Epidermal melanocyte (primary cell): ENCODE data around the gene ARHGEF28.
A peak's percentile ranks its signal among the peaks of the same experiment; 100 is the strongest.

Source experiments
- DNase-seq: peaks from one replicate; pipeline ENCODE4 v3.0.0; 2011; ENCODE audit warnings: low spot score; ENCODE audit not compliant: insufficient read length

The ARHGEF28 gene

DNA sequence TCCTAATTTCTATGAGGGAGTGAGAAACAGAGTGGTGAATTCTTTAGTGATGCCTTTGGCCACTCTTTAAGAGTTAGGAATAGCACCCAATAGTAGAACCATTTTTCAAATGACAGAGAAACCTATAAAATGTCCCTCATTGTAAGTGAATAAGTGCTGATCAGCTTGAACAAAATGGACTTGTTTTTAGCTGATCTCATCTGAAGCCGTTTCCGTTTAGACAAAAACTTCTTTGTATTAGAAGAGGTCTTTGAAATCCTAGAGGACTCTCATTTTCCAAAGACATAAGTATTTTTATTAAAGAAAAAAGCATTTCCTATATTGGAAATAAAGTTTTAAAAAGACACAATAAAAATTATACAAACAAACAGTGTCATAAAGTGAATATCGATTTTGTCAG lies 273.9 kb downstream of the ARHGEF28 start:
- DNase-seq = no peak

GRCh38 chr5:73900566-73900965 lies 274.6 kb downstream of the ARHGEF28 start:
- no peak for DNase-seq

DNA sequence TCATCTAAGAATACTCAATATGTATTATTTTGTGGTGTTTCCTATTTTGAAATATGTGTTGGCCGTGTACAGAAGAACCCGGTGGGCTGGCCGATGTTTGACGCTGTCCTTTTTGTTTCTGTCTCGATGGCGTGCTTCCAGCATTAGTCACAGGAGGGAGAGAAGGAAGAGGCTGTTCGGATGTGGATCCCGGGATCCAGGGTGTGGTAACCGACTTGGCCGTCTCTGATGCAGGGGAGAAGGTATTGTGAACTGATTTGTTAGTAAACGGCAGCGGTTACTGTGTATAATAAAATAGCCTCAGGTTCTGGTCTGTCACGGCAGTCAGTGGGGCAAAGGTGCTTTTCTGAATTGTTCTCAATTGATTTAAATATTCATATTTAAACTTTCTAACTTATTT lies 275.0 kb downstream of the ARHGEF28 start:
- DNase-seq = no peak

DNA sequence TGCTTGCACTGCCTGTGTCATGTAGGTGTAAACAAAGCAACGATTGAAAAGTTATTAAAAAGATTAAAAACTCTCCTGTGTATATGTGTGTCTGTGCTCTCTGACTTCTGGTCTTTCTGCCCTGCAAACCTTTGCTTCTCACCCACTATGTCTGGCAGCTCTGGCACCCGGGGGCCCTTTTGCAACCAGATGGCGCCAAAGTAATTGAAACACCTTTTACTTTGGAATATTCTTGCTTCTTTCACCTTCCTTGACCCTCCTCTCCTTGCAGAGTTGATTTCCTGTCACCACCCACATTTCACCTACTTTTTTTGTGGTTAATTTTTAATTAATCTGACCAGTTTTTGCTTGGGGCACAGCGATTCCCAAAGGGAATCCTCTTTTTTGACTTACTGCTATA lies 275.5 kb downstream of the ARHGEF28 start:
- no peak for DNase-seq

GRCh38 chr5:73902327-73903051 lies 276.5 kb downstream of the ARHGEF28 start:
- peak; percentile 49 for DNase-seq

GRCh38 chr5:73903169-73903568 lies 277.2 kb downstream of the ARHGEF28 start:
- no peak for DNase-seq

DNA sequence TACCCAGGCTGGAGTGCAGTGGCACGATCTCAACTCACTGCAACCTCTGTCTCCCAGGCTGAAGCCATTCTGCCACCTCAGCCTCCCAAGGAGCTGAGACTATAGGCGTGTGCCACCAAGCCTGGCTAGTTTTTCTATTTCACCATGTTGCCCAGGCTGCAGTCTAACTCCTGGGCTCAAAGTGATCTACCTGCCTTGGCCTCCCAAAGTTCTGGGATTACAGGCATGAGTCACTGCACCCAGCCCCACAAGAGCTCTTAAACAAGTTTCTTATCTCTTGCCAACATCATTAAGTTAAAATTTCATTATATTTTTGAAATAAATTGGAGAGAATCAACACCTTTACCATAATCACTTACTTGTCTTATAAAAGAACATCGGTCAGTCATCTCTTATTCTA lies 280.3 kb downstream of the ARHGEF28 start:
- no peak for DNase-seq

DNA sequence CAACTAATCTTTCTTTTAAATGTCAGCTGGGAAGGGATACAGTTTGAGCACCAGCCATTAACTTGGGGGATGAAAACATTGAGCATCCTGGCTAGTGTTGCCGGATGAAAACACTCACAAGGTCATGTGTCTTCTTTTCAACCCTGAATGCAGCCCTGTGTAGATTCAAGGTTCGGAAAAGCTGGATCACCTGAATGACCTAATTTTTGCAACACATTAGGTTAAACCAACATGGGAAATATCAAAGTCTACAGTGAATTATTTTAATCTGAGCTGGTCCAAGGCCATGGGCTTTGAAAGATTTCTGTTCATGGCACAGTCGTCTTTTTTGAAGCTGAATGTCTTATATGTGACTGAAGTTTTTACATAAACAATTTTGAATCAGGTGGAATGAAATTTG lies 281.2 kb downstream of the ARHGEF28 start:
- DNase-seq = no peak

GRCh38 chr5:73908395-73908794 lies 282.4 kb downstream of the ARHGEF28 start:
- DNase-seq = no peak

DNA sequence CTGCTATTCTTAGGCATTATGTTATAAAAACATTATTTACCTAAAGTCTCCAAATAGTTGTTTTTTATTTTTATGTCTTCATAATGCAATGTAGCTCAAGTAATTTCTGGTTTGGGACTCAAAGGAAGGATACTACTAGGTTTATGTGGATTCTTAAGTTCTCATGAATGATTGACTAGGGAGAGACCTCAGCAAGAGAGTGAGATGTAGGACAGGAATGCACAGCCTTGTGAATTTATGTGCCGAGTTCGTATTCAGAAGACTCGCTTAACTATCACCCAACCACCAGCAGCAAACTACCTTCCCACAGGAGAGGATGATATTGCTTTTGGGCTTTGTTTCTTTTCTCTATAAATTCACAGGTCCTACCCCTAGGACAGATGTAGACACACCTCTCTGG lies 282.9 kb downstream of the ARHGEF28 start:
- no peak for DNase-seq

DNA sequence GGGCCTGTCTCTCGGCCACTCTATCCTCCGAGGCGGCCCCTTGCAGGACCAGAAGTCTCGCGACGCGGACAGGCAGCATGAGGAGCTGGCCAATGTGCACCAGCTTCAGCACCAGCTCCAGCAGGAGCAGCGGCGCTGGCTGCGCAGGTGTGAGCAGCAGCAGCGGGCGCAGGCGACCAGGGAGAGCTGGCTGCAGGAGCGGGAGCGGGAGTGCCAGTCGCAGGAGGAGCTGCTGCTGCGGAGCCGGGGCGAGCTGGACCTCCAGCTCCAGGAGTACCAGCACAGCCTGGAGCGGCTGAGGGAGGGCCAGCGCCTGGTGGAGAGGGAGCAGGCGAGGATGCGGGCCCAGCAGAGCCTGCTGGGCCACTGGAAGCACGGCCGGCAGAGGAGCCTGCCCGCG lies 283.5 kb downstream of the ARHGEF28 start:
- no peak for DNase-seq

DNA sequence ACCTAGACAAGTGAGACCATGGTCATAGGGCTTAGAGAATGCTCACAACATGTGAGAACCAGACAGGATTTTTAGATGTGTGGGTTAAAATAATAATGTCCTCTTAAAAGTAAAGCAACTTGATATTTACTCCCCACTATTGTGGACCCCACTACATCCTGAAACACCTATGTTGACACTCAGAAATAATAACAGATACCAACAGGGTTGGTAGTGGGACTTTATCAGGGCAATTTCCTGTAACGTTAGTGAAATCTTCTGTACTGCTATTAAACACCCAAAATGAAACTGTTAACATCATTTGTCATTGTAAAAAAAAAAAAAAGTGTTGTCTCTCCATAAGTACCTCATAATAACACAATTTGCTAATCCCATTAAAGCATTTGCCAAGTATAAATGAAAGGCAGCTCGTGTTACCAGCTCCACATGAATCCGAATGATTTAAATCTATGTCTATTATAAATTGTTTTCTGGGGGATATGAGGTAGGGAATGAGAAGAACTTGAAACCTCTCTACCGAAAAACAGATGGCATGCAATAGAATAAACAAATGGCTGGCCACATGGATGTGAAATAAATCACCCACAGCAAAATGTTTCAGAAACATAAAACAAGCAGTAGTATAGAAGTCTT lies 285.9 kb downstream of the ARHGEF28 start:
- DNase-seq = no peak

GRCh38 chr5:73912821-73913271 lies 286.9 kb downstream of the ARHGEF28 start:
- DNase-seq = no peak

DNA sequence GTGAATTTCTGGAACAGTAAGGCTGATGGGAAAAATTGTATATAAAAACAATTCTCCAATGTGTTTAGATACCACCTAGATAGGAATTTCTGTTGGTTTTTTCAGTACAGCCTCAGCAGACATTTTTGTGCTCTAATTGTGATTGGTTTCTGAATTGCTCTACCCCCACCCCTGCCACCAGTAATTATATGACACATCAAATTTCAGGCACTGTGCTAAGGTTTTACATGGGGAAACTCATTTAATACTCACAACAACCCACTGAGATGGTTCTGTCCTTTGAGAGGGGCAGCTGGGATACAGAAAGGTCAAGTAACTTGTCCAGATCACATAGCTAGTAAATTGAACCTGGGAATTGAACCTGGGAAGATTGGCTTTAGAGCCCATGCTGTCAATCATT lies 288.0 kb downstream of the ARHGEF28 start:
- no peak for DNase-seq

GRCh38 chr5:73915345-73915744 lies 289.3 kb downstream of the ARHGEF28 start:
- no peak for DNase-seq

DNA sequence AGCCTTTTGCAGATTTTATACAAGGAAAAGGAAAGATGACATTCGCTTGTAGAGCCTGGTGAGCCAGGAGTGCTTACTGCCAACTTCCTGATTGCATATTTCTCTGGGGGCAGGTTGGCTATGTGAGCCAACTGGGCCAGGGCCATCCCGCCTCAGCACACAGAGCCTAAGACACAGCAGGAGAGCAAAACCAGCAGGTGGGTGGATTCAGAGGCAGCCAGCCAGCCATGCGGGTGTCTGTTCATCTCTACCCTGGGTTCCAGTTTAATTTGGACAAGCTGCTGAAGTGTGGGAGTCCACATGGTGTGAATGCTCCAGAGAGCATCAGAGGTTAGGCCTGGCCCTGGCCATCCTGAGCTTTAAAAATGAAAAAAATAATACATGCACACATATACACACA lies 291.4 kb downstream of the ARHGEF28 start:
- no peak for DNase-seq

GRCh38 chr5:73917891-73918290 lies 291.9 kb downstream of the ARHGEF28 start:
- no peak for DNase-seq

DNA sequence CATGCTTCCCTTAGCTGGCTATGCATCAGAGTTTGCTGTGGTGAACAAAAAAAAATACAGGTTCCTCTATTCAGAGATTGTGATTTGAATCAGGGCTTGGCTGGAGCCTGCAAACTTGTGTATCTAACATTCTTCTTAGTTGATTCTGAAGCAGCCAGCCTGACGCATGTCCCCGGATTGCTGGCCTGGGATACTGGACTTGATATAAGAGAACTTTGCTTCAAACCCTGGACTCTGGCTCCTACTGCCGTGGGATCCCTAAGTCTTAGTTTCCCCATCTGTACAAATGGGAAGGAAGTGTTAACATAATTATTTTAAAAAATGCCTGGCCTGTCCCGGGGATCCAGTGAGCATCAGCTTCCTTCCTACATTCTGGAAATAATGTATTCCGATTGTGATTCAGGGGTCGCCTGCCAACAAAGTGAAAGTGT lies 292.8 kb downstream of the ARHGEF28 start:
- DNase-seq = no peak

- no peak for DNase-seq
These were observed 295.7 kb downstream of the ARHGEF28 start for GRCh38 chr5:73921741-73922140.

- no peak for DNase-seq
These were observed 296.2 kb downstream of the ARHGEF28 start for GRCh38 chr5:73922224-73922623.

DNA sequence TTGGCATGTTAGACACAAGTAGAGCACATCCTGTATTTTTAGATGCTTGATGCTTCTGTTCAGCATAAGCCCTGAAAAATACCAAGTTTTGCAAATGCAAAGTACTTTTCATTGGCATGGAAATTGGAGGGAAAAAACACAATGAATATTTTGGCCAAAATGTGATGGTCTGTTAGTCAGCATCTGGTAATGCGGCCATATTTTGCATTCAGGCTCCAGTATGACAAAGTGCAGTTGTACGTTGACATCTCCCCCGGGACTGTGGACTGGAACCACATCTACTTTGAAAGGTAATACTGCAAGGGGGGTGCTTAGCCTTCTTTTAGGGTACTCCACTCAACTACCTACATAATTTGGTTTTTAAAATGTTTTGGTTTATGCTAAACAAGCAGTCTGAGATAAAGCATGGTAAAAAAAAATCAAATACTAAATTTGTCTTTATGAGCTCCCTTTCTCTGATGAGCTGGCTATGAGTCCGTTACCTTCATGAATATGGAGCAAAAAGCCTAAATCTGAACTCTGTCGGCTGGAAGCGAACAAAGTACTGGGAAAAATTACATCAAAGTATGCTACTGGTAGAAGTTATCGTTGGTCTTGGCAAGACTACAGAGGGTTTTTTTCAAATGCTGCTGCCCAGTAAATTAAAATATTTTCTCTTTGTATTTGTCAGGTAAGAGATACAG lies 297.0 kb downstream of the ARHGEF28 start:
- DNase-seq = no peak

DNA sequence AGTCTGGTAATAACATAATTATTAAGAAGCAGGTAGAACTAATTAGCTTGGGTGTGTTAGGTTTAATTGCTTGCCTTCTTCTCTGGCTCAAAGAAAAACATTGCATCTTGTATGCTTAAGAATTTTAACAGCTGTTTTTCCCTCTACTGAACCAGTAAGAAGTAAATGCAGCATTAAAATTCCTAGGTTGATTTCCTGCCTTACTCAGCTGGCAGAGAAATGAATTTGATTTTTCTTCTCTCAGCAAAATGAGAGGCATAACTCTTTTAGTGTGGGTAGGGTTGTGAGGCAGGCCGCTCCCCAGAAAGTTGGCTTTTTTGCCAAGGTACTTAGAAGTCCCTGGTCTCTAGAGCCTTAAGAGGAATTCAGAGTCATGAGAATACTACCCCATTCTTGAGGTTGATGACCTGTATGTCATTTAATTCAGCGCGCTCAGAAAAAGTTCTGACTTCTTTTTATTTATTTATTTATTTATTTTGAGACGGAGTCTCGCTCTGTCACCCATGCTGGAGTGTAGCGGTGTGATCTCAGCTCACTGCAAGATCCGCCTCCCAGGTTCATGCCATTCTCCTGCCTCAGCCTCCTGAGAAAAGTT lies 302.6 kb downstream of the ARHGEF28 start:
- DNase-seq = no peak
